K562 (cell line): ENCODE results near the gene TMEM53. TPM values are rescaled to one million over a fixed set of nuclear protein-coding genes. Genes with fewer than 3 reads are reported as not detected.
"Not testable (repeated sequence)": the region's sequence is repeated elsewhere in the genome, so short reads cannot be mapped to it uniquely, and the experiment has no call there.

ENCODE experiments used
- ATAC-seq: fragments of 200-7000 bp; cut with Tn5 transposase; 3 replicates; pipeline ENCODE4 v1.9.1; 2020; ENCODE audit warnings: moderate library complexity
- BruUV-seq: library from RNA; stranded (reverse); fragments of 400-500 nt; replicated peaks from 2 replicates; lab custom pipeline; 2021; lab: Mats Ljungman, UMichigan
- CTCF ChIA-PET: fragments of 300-600 bp; formaldehyde crosslinking; extraction: SDS; loops from one replicate; lab custom pipeline; 2021; ENCODE audit warnings: low intra/inter-chr PET ratio; lab: Yijun Ruan, JAX
- POLR2A ChIA-PET: fragments of 300-600, 350-650 bp; sonication (Branson Sonifier 250); formaldehyde crosslinking; extraction: SDS; loops from one replicate; lab custom pipeline; 2021; ENCODE audit warnings: antibody characterized with exemption, inconsistent platforms; lab: Yijun Ruan, JAX
- DNase-seq, 4 experiments: peaks; one replicate each; pipeline versions ENCODE4 v3.0.0 to v3.0.0-alpha.2; 2011 to 2018; ENCODE audit warnings: low spot score in 3 of 4, mixed read lengths in 3 of 4; ENCODE audit errors: extremely low read depth in 1 of 4
- FAIRE-seq: peaks from 2 replicates; lab custom pipeline; 2011; peaks lifted over from hg19 to GRCh38; lab: Jason Lieb, UNC
- H2AFZ ChIP-seq: 2 replicates; pipeline ENCODE4 v1.6.0; 2011; ENCODE audit warnings: low read depth, low read length, control low read depth, inconsistent platforms
- H3K27ac ChIP-seq: fragments of 200-600 bp; 3 replicates; pipeline ENCODE4 v1.8.0; 2011; ENCODE audit warnings: low read depth, mild to moderate bottlenecking, control low read depth, inconsistent platforms, low read length, moderate library complexity, mixed read lengths; ENCODE audit errors: extremely low read depth
- H3K27me3 ChIP-seq, 2 experiments: fragments of 300-600 bp in 1 of 2; 2 replicates in 1 of 2; 3 replicates in 1 of 2; pipeline versions ENCODE4 v1.6.0 to v1.8.0; 2011; ENCODE audit warnings: inconsistent platforms in 2 of 2, low read length in 2 of 2, mild to moderate bottlenecking in 1 of 2, mixed read lengths in 1 of 2, moderate library complexity in 1 of 2; ENCODE audit not compliant: control insufficient read depth in 2 of 2, insufficient read depth in 2 of 2
- H3K36me3 ChIP-seq: fragments of 300-600 bp; 3 replicates; pipeline ENCODE4 v1.8.0; 2011; ENCODE audit warnings: mild to moderate bottlenecking, low read length, inconsistent platforms; ENCODE audit not compliant: control insufficient read depth, insufficient read depth
- H3K4me1 ChIP-seq, 2 experiments: fragments of 200-600 bp in 1 of 2; replicated peaks in 1 of 2; 2 replicates in 1 of 2; 3 replicates in 1 of 2; pipeline versions ENCODE4 v1.5.1 to v1.8.0; 2011; ENCODE audit warnings: inconsistent platforms in 2 of 2, low read length in 2 of 2, mild to moderate bottlenecking in 1 of 2, mixed read lengths in 1 of 2, moderate library complexity in 1 of 2; ENCODE audit not compliant: control insufficient read depth in 2 of 2, insufficient read depth in 2 of 2
- H3K4me2 ChIP-seq: 2 replicates; pipeline ENCODE4 v1.6.1; 2011; ENCODE audit warnings: low read length, control low read depth, inconsistent platforms, mixed read lengths; ENCODE audit not compliant: insufficient read depth
- H3K4me3 ChIP-seq: fragments of 200-600 bp; sonication (generic), shearing (Covaris generic); 2 replicates; pipeline ENCODE4 v1.5.1; 2016; ENCODE audit warnings: control low read depth, inconsistent platforms
- H3K79me2 ChIP-seq: fragments of 200-600 bp; 3 replicates; pipeline ENCODE4 v1.8.0; 2011; ENCODE audit warnings: low read length, inconsistent platforms; ENCODE audit not compliant: control insufficient read depth, insufficient read depth
- H3K9ac ChIP-seq, 2 experiments: 2 replicates each; pipeline versions ENCODE4 v1.6.0 to v1.6.1; 2011; ENCODE audit warnings: low read depth in 2 of 2, low read length in 2 of 2, control low read depth in 1 of 2, inconsistent platforms in 1 of 2, mild to moderate bottlenecking in 1 of 2, mixed read lengths in 1 of 2; ENCODE audit not compliant: insufficient read depth in 1 of 2
- H3K9me1 ChIP-seq: one replicate; pipeline ENCODE4 v1.6.0; 2011; ENCODE audit warnings: inconsistent platforms, mild to moderate bottlenecking, low read length, moderate library complexity; ENCODE audit not compliant: control insufficient read depth, insufficient read depth
- H3K9me3 ChIP-seq: replicated peaks from 2 replicates; pipeline ENCODE4 v1.5.1; 2011; ENCODE audit warnings: low read depth, low read length, inconsistent platforms; ENCODE audit not compliant: control insufficient read depth, insufficient read depth
- H4K20me1 ChIP-seq: replicated peaks from 2 replicates; pipeline ENCODE4 v1.6.1; 2011; ENCODE audit warnings: low read length, inconsistent platforms, mixed read lengths; ENCODE audit not compliant: control insufficient read depth, insufficient read depth
- POLR2H ChIP-seq: IDR thresholded peaks from 2 replicates; pipeline ENCODE4 v1.6.1; 2016; ENCODE audit warnings: missing genetic modification characterization, low read depth, mild to moderate bottlenecking, control low read depth, missing compliant biosample characterization, moderate library complexity
- ZNF121 ChIP-seq: sonication (generic); formaldehyde crosslinking; conservative IDR thresholded peaks from 2 replicates; pipeline ENCODE4 v1.8.0; 2022; ENCODE audit warnings: missing genetic modification reagents
- WGBS: fragments of 100-300 bp; shearing (Covaris generic); methylation state at CpG from one replicate; pipeline ENCODE4 v1.1.6; 2016; ENCODE audit warnings: low coverage, mixed read lengths; ENCODE audit not compliant: insufficient coverage; ENCODE audit errors: missing lambda C conversion rate; 5-methylcytosine and 5-hydroxymethylcytosine counted together
- in situ Hi-C: fragments of 300-500 bp; cut with MboI; formaldehyde crosslinking; loops from 4 replicates; pipeline ENCODE4 v1.15.0; 2018; ENCODE audit warnings: inconsistent platforms, mixed read lengths
- intact Hi-C: fragments of 100-400 bp; cut with micrococcal nuclease; formaldehyde crosslinking; loops from 2 replicates; pipeline ENCODE4 v1.14.2; 2022
- polyA plus RNA-seq, 8 experiments: library from polyadenylated mRNA; depleted of rRNA in 4 of 8; stranded (reverse) in 5 of 8; unstranded in 3 of 8; fragments of >200 nt; fragmentation: Nextera tagmentation in 2 of 8; fragmentation: Illumina TruSeq in 1 of 8; extraction: Ambion mirVana in 2 of 8; extraction: Trizol in 1 of 8; gene quantifications; 2 replicates each; pipeline versions ENCODE4 v1.2.1 to v1.2.3, GENCODE V29; 2011 to 2014; ENCODE audit warnings: inconsistent platforms in 1 of 8, missing spikeins in 1 of 8
- total RNA-seq, 7 experiments: library from RNA; depleted of rRNA in 6 of 7; stranded (reverse); fragments of >200 nt in 6 of 7; fragmentation: Illumina TruSeq in 2 of 7; extraction: Trizol in 2 of 7; gene quantifications; 2 replicates each; pipeline versions ENCODE4 v1.2.1 to v1.2.3, GENCODE V29; 2011 to 2021; ENCODE audit warnings: low replicate concordance in 1 of 7

TMEM53 gene
- total and polyA plus RNA-seq, 9 of the 15 experiments (the other 6 are each of a cell fraction or from before 2014, with no cell fraction given), result 0.23 to 3.7 (median 2.0) TPM

- FAIRE-seq, result not testable (repeated sequence)
Measured at GRCh38 chr1:44666719-44667118, 7.6 kb downstream of the TMEM53 start.

DNA sequence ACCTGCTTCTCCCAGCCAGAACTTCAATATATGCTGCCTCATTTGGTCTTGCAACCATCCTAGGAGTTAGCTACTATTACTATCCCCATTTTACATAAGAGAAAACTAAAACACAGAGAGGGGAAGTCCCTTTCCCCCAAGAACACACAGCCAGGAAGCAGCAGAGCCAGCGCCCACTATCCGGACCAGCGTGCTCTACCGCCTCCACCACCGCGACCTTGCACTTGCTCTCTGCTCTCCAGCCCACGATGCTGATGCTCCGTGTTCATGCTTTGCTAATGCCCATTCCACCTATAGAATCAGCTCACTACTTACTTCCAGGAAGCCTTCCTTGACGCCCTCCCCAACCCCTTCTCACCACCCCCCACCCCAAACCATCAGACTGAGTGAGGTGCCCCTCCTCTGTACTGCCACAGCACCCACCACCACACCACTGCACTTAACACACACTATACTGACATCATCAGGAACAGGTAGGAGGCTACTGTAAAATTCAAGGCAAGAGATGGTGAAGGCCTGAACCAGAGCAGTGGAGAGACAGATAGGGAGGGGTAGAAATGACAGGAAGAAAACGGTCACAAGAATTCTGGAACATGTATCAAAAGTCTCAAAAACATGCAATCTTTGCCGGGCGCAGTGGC, 9.4 kb downstream of the TMEM53 start:
- DNase-seq, result no peak
- CTCF ChIA-PET, result no interaction called here

More at GRCh38 chr1:44666719-44667118, 7.6 kb downstream of the TMEM53 start:
- H4K20me1 ChIP-seq, ATAC-seq, H3K9me3 ChIP-seq, H3K4me3 ChIP-seq, H3K27me3 ChIP-seq, intact Hi-C loops, POLR2A ChIA-PET, H3K9ac ChIP-seq, H3K4me2 ChIP-seq, H3K79me2 ChIP-seq, H3K27ac ChIP-seq, CTCF ChIA-PET, DNase-seq, H2AFZ ChIP-seq, H3K36me3 ChIP-seq, BruUV-seq, H3K4me1 ChIP-seq, H3K9me1 ChIP-seq, in situ Hi-C loops: not testable (repeated sequence)
- WGBS, result 46% methylated on average over 1 of the region's 1 CpG
- TF ChIP-seq ZNF121 (CRISPR knock-in tag), result peak; percentile 21; the same call in 1 of the 2 replicates

More for the DNA sequence above, 9.4 kb downstream of the TMEM53 start:
- peaks cover 0 to 10% of the 10 kb centered on the region in 2 experiments; a peak in 2 of 5 replicates for H3K4me1 ChIP-seq
- no peak overlapping the region for H3K4me3 ChIP-seq
- no peaks in the 10 kb centered on the region for H3K9me1 ChIP-seq
- no peak for TF ChIP-seq POLR2H (tag)
- TF ChIP-seq, all 486 proteins: peak for 0
- FAIRE-seq, result no peak
- no TSS peak for BruUV-seq
- WGBS, result 34% methylated on average over 11 of the region's 12 CpGs
- no peaks in the 10 kb centered on the region for H4K20me1 ChIP-seq
- H3K27ac ChIP-seq, result no peak overlapping the region
- POLR2A ChIA-PET, result interaction anchor here (0.6 to 2.3 kb wide), 4 partner anchors 10 to 56 kb away, joined by 3 to 12 read pairs (median 7); partner anchors contain the start of genes ARMH1 and TMEM53
- ATAC-seq, result no peak
- H3K9me3 ChIP-seq, result no peaks in the 10 kb centered on the region
- no peaks in the 10 kb centered on the region for H3K27me3 ChIP-seq
- H3K79me2 ChIP-seq, result no peaks in the 10 kb centered on the region
- H2AFZ ChIP-seq, result no peak overlapping the region
- intact Hi-C loops (no loop called here), in situ Hi-C loops (no loop called here)
- H3K36me3 ChIP-seq, result no peaks in the 10 kb centered on the region
- H3K9ac ChIP-seq, result peak overlapping the region in 1 of 2 experiments; percentile 81; a peak in 1 of 4 replicates
- H3K4me2 ChIP-seq, result no peak overlapping the region
